Activated CD8-positive, alpha-beta T cell treated with anti-CD3 and anti-CD28 coated beads, Interleukin-2, amount 10 ng/mL, durations not matched to agents 7 days and 5 days (primary cell): Measurements from ENCODE around the gene POLD2. TPM values are rescaled to one million over a fixed set of nuclear protein-coding genes. Genes with fewer than 3 reads are reported as not detected.
A peak's percentile ranks its signal among the peaks of the same experiment; 100 is the strongest.

Experiments
- ATAC-seq: fragments of 150-1000 bp; cut with Tn5 transposase; one replicate; pipeline ENCODE4 v1.10.0; 2021; ENCODE audit warnings: moderate library complexity
- CTCF ChIA-PET: fragments of 350-600 bp; sonication (Branson Sonifier 250); formaldehyde crosslinking; loops from one replicate; lab custom pipeline; 2021; ENCODE audit warnings: antibody characterized with exemption; lab: Charles Lee
- POLR2A ChIA-PET: fragments of 350-600 bp; sonication (Branson Sonifier 250); formaldehyde crosslinking; loops from one replicate; lab custom pipeline; 2021; ENCODE audit warnings: antibody characterized with exemption; lab: Charles Lee
- DNase-seq: peaks from one replicate; pipeline ENCODE4 v3.0.0-alpha.2; 2020
- H3K27ac Mint-ChIP-seq: one replicate; pipeline ENCODE4 v1.8.0; 2021; ENCODE audit warnings: mild to moderate bottlenecking, mixed read lengths
- H3K27me3 Mint-ChIP-seq: one replicate; pipeline ENCODE4 v1.8.0; 2021; ENCODE audit warnings: low read depth, mixed read lengths
- H3K36me3 Mint-ChIP-seq: one replicate; pipeline ENCODE4 v1.8.0; 2021; ENCODE audit warnings: low read depth, mixed read lengths
- H3K4me1 Mint-ChIP-seq: one replicate; pipeline ENCODE4 v1.8.0; 2021; ENCODE audit warnings: low read depth, mixed read lengths
- H3K4me3 Mint-ChIP-seq: one replicate; pipeline ENCODE4 v1.8.0; 2021; ENCODE audit warnings: mild to moderate bottlenecking, mixed read lengths
- H3K9me3 Mint-ChIP-seq: one replicate; pipeline ENCODE4 v1.8.0; 2022; ENCODE audit warnings: mixed read lengths; ENCODE audit not compliant: insufficient read depth
- total RNA-seq, 2 experiments: library from RNA; stranded (reverse); gene quantifications; one replicate each; pipeline ENCODE4 v1.2.3, GENCODE V29; 2021

Gene POLD2
- total RNA-seq, 2 experiments from 2014 or later = 134 to 135 TPM

- H3K9me3 Mint-ChIP-seq = no peaks in the 10 kb centered on the region
- no peak overlapping the region for H3K4me3 Mint-ChIP-seq
- peaks cover 7% of the 10 kb centered on the region for H3K27me3 Mint-ChIP-seq
- DNase-seq = no peak
- ChIA-PET POLR2A (no interaction called here), CTCF (interaction anchor here (1.2 to 1.9 kb wide), 3 partner anchors 10 to 45 kb away, joined by 3 to 6 read pairs (median 5); no protein-coding TSS in a partner anchor)
- H3K4me1 Mint-ChIP-seq = peaks cover 8% of the 10 kb centered on the region
- H3K36me3 Mint-ChIP-seq = peaks cover 4% of the 10 kb centered on the region
- ATAC-seq = no peak
- no peak overlapping the region for H3K27ac Mint-ChIP-seq
Measured at GRCh38 chr7:44108768-44109750, 14.3 kb downstream of the POLD2 start.

GRCh38 chr7:44107961-44108767 lies 15.2 kb downstream of the POLD2 start:
- ChIA-PET CTCF (interaction anchor here (1.9 kb wide), 1 partner anchor 14 kb away, joined by 6 read pairs; no protein-coding TSS in a partner anchor), POLR2A (interaction anchor here (0.5 kb wide), 1 partner anchor 461 kb away, joined by 3 read pairs; no protein-coding TSS in a partner anchor)
- no peak overlapping the region for H3K27ac Mint-ChIP-seq
- peaks cover 8% of the 10 kb centered on the region for H3K4me1 Mint-ChIP-seq
- peaks cover 10% of the 10 kb centered on the region for H3K27me3 Mint-ChIP-seq
- no peaks in the 10 kb centered on the region for H3K9me3 Mint-ChIP-seq
- H3K36me3 Mint-ChIP-seq = peaks cover 2% of the 10 kb centered on the region
- no peak overlapping the region for H3K4me3 Mint-ChIP-seq
- ATAC-seq = no peak
- DNase-seq = no peak

- ATAC-seq = no peak
- no peaks in the 10 kb centered on the region for H3K36me3 Mint-ChIP-seq
- peaks cover 8% of the 10 kb centered on the region for H3K4me1 Mint-ChIP-seq
- no peak overlapping the region for H3K27ac Mint-ChIP-seq
- POLR2A ChIA-PET = interaction anchor here (0.5 to 1.8 kb wide), 2 partner anchors 10 to 461 kb away, joined by 3 to 8 read pairs; no protein-coding TSS in a partner anchor
- no peak for DNase-seq
- no peak overlapping the region for H3K4me3 Mint-ChIP-seq
- H3K9me3 Mint-ChIP-seq = no peaks in the 10 kb centered on the region
- H3K27me3 Mint-ChIP-seq = peaks cover 13% of the 10 kb centered on the region
- CTCF ChIA-PET = interaction anchor here (0.8 kb wide), 1 partner anchor 24 kb away, joined by 3 read pairs; no protein-coding TSS in a partner anchor
Measured at GRCh38 chr7:44107116-44107960, 16.0 kb downstream of the POLD2 start.

- Mint-ChIP-seq H3K27ac (no peak overlapping the region), H3K4me1 (peaks cover 8% of the 10 kb centered on the region), H3K9me3 (no peaks in the 10 kb centered on the region), H3K27me3 (peaks cover 16% of the 10 kb centered on the region), H3K36me3 (no peaks in the 10 kb centered on the region), H3K4me3 (no peak overlapping the region)
- DNase-seq (no peak), ATAC-seq (no peak)
- ChIA-PET CTCF (interaction anchor here (0.8 to 1.1 kb wide), 2 partner anchors 16 to 25 kb away, joined by 3 read pairs; no protein-coding TSS in a partner anchor), POLR2A (interaction anchor here (1.8 kb wide), 1 partner anchor 9 kb away, joined by 8 read pairs; no protein-coding TSS in a partner anchor)
Measured at GRCh38 chr7:44106311-44107065, 16.9 kb downstream of the POLD2 start.

- Mint-ChIP-seq H3K27me3 (peaks cover 16% of the 10 kb centered on the region), H3K4me3 (peak overlapping the region; percentile 72), H3K27ac (peak overlapping the region; percentile 47), H3K9me3 (no peaks in the 10 kb centered on the region), H3K36me3 (no peaks in the 10 kb centered on the region), H3K4me1 (peaks cover 8% of the 10 kb centered on the region)
- CTCF ChIA-PET = interaction anchor here (1.1 to 1.3 kb wide), 2 partner anchors 8 to 17 kb away, joined by 3 to 4 read pairs; no protein-coding TSS in a partner anchor
- DNase-seq = no peak
- ATAC-seq = no peak
- POLR2A ChIA-PET = interaction anchor here (1.8 kb wide), 1 partner anchor 9 kb away, joined by 8 read pairs; no protein-coding TSS in a partner anchor
Measured at GRCh38 chr7:44105832-44106231, 17.5 kb downstream of the POLD2 start.

GRCh38 chr7:44104860-44105771 lies 18.2 kb downstream of the POLD2 start:
- Mint-ChIP-seq H3K27me3 (peaks cover 16% of the 10 kb centered on the region), H3K36me3 (no peaks in the 10 kb centered on the region), H3K4me1 (peaks cover 8% of the 10 kb centered on the region), H3K9me3 (no peaks in the 10 kb centered on the region), H3K4me3 (peak overlapping the region; percentile 72), H3K27ac (peak overlapping the region; percentile 64)
- CTCF ChIA-PET = interaction anchor here (1.0 to 1.3 kb wide), 4 partner anchors 8 to 33 kb away, joined by 3 to 4 read pairs (median 4); partner anchors contain the start of gene POLD2
- POLR2A ChIA-PET = interaction anchor here (0.6 to 1.0 kb wide), 2 partner anchors 10 to 200 kb away, joined by 3 to 4 read pairs; no protein-coding TSS in a partner anchor
- DNase-seq (no peak), ATAC-seq (peak; percentile 38)

- no peaks in the 10 kb centered on the region for H3K36me3 Mint-ChIP-seq
- ChIA-PET POLR2A (interaction anchor here (0.6 to 1.0 kb wide), 2 partner anchors 11 to 199 kb away, joined by 3 to 4 read pairs; no protein-coding TSS in a partner anchor), CTCF (interaction anchor here (1.0 kb wide), 3 partner anchors 16 to 32 kb away, joined by 3 to 4 read pairs (median 3); partner anchors contain the start of gene POLD2)
- ATAC-seq = peak; percentile 77
- H3K4me3 Mint-ChIP-seq = peak within 1 kb of the TSS; percentile 72
- H3K9me3 Mint-ChIP-seq = no peaks in the 10 kb centered on the region
- H3K27me3 Mint-ChIP-seq = peaks cover 16% of the 10 kb centered on the region
- peak; percentile 49 for DNase-seq
- peak within 1 kb of the TSS; percentile 64 for H3K27ac Mint-ChIP-seq
- H3K4me1 Mint-ChIP-seq = peaks cover 11% of the 10 kb centered on the region
Measured at GRCh38 chr7:44103923-44104859, 19.2 kb downstream of the POLD2 start, which contains the start of gene AEBP1. TSS of gene AEBP1 (plus strand) at chr7:44104345. CDS start at chr7:44104666, 321 bp downstream.

- CTCF ChIA-PET = no interaction called here
- DNase-seq = no peak
- POLR2A ChIA-PET = interaction anchor here (0.6 kb wide), 1 partner anchor 20 kb away, joined by 4 read pairs; no protein-coding TSS in a partner anchor
- peaks cover 13% of the 10 kb centered on the region for H3K4me1 Mint-ChIP-seq
- H3K9me3 Mint-ChIP-seq = no peaks in the 10 kb centered on the region
- no peaks in the 10 kb centered on the region for H3K36me3 Mint-ChIP-seq
- H3K4me3 Mint-ChIP-seq = peak overlapping the region; percentile 50
- peak overlapping the region; percentile 44 for H3K27ac Mint-ChIP-seq
- peaks cover 16% of the 10 kb centered on the region for H3K27me3 Mint-ChIP-seq
- no peak for ATAC-seq
Measured at GRCh38 chr7:44103566-44103922, 19.8 kb downstream of the POLD2 start.
